HL-60 (cell line): ENCODE measurements around the gene LIPC.

Experiments used
- CTCF ChIP-seq: IDR thresholded peaks from one replicate; pipeline ENCODE4 v1.5.1; 2011; ENCODE audit warnings: low read length, control low read depth, inconsistent platforms; ENCODE audit not compliant: insufficient read depth
- GABPA ChIP-seq: IDR thresholded peaks from 2 replicates; pipeline ENCODE4 v1.6.1; 2012; ENCODE audit warnings: low read depth
- POLR2AphosphoS5 ChIP-seq: IDR thresholded peaks from 2 replicates; pipeline ENCODE4 v1.6.1; 2012; ENCODE audit warnings: low read depth
- REST ChIP-seq: IDR thresholded peaks from 2 replicates; pipeline ENCODE4 v1.6.1; 2012; ENCODE audit warnings: low read depth; ENCODE audit not compliant: insufficient replicate concordance
- SPI1 ChIP-seq: IDR thresholded peaks from 2 replicates; pipeline ENCODE4 v1.6.1; 2012; ENCODE audit warnings: low read depth, mild to moderate bottlenecking, borderline replicate concordance

GRCh38 chr15:58475573-58476524 is 44.1 kb downstream of the LIPC start:
- TF ChIP-seq CTCF: no peak
- no peak for TF ChIP-seq REST
- no peak for TF ChIP-seq POLR2AphosphoS5
- TF ChIP-seq GABPA: no peak
- TF ChIP-seq SPI1: no peak
